DND-41 (cell line): ENCODE data around the gene PLEKHH1.

Source experiments
- ATAC-seq: fragments of 200-7000 bp; cut with Tn5 transposase; 3 replicates; pipeline ENCODE4 v1.9.1; 2021; ENCODE audit warnings: low read depth; ENCODE audit not compliant: insufficient read depth
- DNase-seq: peaks from one replicate; pipeline ENCODE4 v3.0.0-alpha.2; 2020
- H2AFZ ChIP-seq: 2 replicates; pipeline ENCODE4 v1.6.0; 2012; ENCODE audit warnings: low read depth, low read length
- H3K27ac ChIP-seq: 2 replicates; pipeline ENCODE4 v1.5.1; 2012; ENCODE audit warnings: low read length, inconsistent platforms
- H3K27me3 ChIP-seq: fragments of 200-600 bp; sonication (generic); 2 replicates; pipeline ENCODE4 v1.6.0; 2012; ENCODE audit warnings: low read length, mild to moderate bottlenecking, inconsistent platforms; ENCODE audit not compliant: insufficient read depth, poor library complexity
- H3K36me3 ChIP-seq: 2 replicates; pipeline ENCODE4 v1.5.1; 2012; ENCODE audit warnings: low read length, inconsistent platforms; ENCODE audit not compliant: insufficient read depth
- H3K4me1 ChIP-seq: 2 replicates; pipeline ENCODE4 v1.5.1; 2012; ENCODE audit warnings: mild to moderate bottlenecking, low read length; ENCODE audit not compliant: insufficient read depth
- H3K4me2 ChIP-seq: 2 replicates; pipeline ENCODE4 v1.6.0; 2012; ENCODE audit warnings: mild to moderate bottlenecking, moderate library complexity, low read length, inconsistent platforms; ENCODE audit not compliant: insufficient read depth
- H3K4me3 ChIP-seq, 2 experiments: fragments of 200-600 bp in 1 of 2; shearing (Covaris generic) in 1 of 2; 2 replicates each; pipeline ENCODE4 v1.5.1; 2012 to 2016; ENCODE audit warnings: inconsistent platforms in 2 of 2, low read length in 2 of 2, mild to moderate bottlenecking in 2 of 2, low read depth in 1 of 2, moderate library complexity in 1 of 2
- H3K79me2 ChIP-seq: 2 replicates; pipeline ENCODE4 v1.6.0; 2012; ENCODE audit warnings: low read length, inconsistent platforms; ENCODE audit not compliant: insufficient read depth
- H3K9ac ChIP-seq: 2 replicates; pipeline ENCODE4 v1.6.0; 2012; ENCODE audit warnings: low read depth, mild to moderate bottlenecking, inconsistent platforms, low read length, moderate library complexity
- H3K9me3 ChIP-seq: 2 replicates; pipeline ENCODE4 v1.5.1; 2012; ENCODE audit warnings: low read length, moderate library complexity, mild to moderate bottlenecking, inconsistent platforms; ENCODE audit not compliant: insufficient read depth, severe bottlenecking
- H4K20me1 ChIP-seq: 2 replicates; pipeline ENCODE4 v1.6.0; 2012; ENCODE audit warnings: low read length; ENCODE audit not compliant: insufficient read depth
- EZH2 ChIP-seq: IDR thresholded peaks from 3 replicates; pipeline ENCODE4 v1.6.1; 2012; ENCODE audit warnings: borderline replicate concordance, low read depth, mild to moderate bottlenecking, moderate library complexity, low read length, inconsistent platforms; ENCODE audit not compliant: severe bottlenecking
- TF ChIP-seq, protein P1 (sequence below): IDR thresholded peaks from 2 replicates; pipeline ENCODE4 v1.5.1; 2012; ENCODE audit warnings: borderline replicate concordance, low read length, moderate library complexity, mild to moderate bottlenecking; ENCODE audit not compliant: poor library complexity, severe bottlenecking; ENCODE audit errors: extremely low read depth

PLEKHH1 gene

GRCh38 chr14:67569011-67569650 lies 36.0 kb downstream of the PLEKHH1 start:
- no peaks in the 10 kb centered on the region for H3K79me2 ChIP-seq
- no peaks in the 10 kb centered on the region for H3K36me3 ChIP-seq
- TF ChIP-seq EZH2: no peak
- TF ChIP-seq, protein P1, sequence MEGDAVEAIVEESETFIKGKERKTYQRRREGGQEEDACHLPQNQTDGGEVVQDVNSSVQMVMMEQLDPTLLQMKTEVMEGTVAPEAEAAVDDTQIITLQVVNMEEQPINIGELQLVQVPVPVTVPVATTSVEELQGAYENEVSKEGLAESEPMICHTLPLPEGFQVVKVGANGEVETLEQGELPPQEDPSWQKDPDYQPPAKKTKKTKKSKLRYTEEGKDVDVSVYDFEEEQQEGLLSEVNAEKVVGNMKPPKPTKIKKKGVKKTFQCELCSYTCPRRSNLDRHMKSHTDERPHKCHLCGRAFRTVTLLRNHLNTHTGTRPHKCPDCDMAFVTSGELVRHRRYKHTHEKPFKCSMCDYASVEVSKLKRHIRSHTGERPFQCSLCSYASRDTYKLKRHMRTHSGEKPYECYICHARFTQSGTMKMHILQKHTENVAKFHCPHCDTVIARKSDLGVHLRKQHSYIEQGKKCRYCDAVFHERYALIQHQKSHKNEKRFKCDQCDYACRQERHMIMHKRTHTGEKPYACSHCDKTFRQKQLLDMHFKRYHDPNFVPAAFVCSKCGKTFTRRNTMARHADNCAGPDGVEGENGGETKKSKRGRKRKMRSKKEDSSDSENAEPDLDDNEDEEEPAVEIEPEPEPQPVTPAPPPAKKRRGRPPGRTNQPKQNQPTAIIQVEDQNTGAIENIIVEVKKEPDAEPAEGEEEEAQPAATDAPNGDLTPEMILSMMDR: no peak
- no peak overlapping the region for H3K27ac ChIP-seq
- H3K4me3 ChIP-seq: no peak overlapping the region
- peak; percentile 71 for ATAC-seq
- no peak overlapping the region for H3K4me2 ChIP-seq
- H3K4me1 ChIP-seq: no peaks in the 10 kb centered on the region
- H2AFZ ChIP-seq: no peak overlapping the region
- H4K20me1 ChIP-seq: no peaks in the 10 kb centered on the region; the same call in 1 of the 2 replicates
- H3K9ac ChIP-seq: no peak overlapping the region
- peak; percentile 44 for DNase-seq
- H3K27me3 ChIP-seq: peaks cover 7% of the 10 kb centered on the region
- no peaks in the 10 kb centered on the region for H3K9me3 ChIP-seq

- Histone ChIP-seq H3K4me1 (no peaks in the 10 kb centered on the region), H3K9me3 (no peaks in the 10 kb centered on the region), H3K27me3 (peaks cover 7% of the 10 kb centered on the region), H3K36me3 (no peaks in the 10 kb centered on the region), H3K27ac (no peak overlapping the region), H3K9ac (no peak overlapping the region), H3K79me2 (no peaks in the 10 kb centered on the region), H4K20me1 (no peaks in the 10 kb centered on the region; the same call in 1 of the 2 replicates), H3K4me3 (no peak overlapping the region), H3K4me2 (no peak overlapping the region), H2AFZ (no peak overlapping the region)
- no peak for TF ChIP-seq EZH2
- TF ChIP-seq, protein P1: no peak
- no peak for DNase-seq
- ATAC-seq: no peak
These were observed 36.7 kb downstream of the PLEKHH1 start for GRCh38 chr14:67569651-67570290.

- Histone ChIP-seq H2AFZ (no peak overlapping the region), H4K20me1 (no peaks in the 10 kb centered on the region; the same call in 1 of the 2 replicates), H3K27ac (no peak overlapping the region), H3K4me1 (no peaks in the 10 kb centered on the region), H3K36me3 (no peaks in the 10 kb centered on the region), H3K9me3 (no peaks in the 10 kb centered on the region), H3K4me2 (no peak overlapping the region), H3K4me3 (no peak overlapping the region), H3K27me3 (peaks cover 7% of the 10 kb centered on the region), H3K9ac (no peak overlapping the region), H3K79me2 (no peaks in the 10 kb centered on the region)
- TF ChIP-seq, protein P1: no peak
- no peak for TF ChIP-seq EZH2
- DNase-seq: no peak
- ATAC-seq: no peak
These were observed 37.4 kb downstream of the PLEKHH1 start for GRCh38 chr14:67570453-67570852.
